ENCODE results near the gene CCDC87.
A peak's percentile ranks its signal among the peaks of the same experiment; 100 is the strongest.

Gene CCDC87

GRCh38 chr11:66579017-66579606, 13.8 kb downstream of the CCDC87 start:
- DNase-seq = peak; percentile 72

- DNase-seq = no peak
Measured at GRCh38 chr11:66570850-66571180, 22.0 kb downstream of the CCDC87 start.

DNA sequence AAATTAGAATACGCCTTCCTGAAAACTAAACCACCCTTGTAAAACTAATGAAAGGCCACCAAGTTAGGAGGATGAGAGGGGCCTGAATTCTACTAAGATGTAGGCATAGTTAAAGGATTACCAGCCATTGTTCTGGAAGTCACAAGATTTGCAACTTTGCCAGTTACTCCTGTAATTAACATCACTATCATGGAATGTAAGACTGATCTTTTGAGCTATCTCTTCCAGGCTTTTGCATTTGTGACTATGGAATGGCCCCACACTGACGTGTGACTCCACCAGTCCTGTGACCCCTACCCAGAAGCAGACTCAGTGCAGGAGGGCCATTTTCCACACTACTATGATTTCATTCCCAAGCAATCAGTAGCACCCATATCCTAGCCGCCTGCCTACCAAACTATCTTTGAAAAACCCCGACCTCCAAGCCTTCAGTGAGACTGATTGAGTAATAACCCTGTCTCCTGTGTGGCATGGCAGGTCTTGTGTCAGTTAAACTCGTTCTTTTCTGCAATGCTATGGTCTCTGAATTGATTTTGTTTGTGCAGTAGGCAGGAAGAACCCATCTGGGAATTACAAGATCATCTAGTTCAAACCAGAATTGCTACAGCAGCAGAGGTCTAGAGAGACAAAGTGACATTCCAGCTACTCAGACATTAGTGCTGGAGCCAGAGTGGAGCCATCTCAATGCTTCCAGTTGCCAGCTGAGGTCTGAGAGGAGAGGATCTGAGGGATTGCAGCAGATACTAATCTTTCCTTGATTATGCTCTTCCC, 22.6 kb downstream of the CCDC87 start:
- no peak for DNase-seq

DNA sequence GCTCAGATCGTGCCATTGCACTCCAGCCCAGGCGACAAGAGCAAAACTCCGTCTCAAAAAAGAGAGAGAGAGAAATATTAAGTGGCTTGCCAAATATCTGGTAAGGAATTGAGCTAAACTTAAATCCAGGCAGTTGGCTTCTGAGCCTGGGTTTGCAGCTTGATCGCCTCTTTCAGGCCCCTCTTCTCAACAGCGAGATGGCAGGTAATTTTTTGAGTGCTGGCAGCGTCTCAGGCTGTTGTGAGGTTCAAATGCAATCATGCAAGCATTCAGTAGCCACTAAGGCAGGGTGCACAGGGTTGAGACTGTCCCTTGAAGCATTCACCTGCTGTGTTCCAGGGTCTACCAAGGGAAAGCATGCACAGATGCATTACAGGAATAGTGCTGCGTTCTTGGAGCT, 23.8 kb downstream of the CCDC87 start:
- DNase-seq = no peak

DNA sequence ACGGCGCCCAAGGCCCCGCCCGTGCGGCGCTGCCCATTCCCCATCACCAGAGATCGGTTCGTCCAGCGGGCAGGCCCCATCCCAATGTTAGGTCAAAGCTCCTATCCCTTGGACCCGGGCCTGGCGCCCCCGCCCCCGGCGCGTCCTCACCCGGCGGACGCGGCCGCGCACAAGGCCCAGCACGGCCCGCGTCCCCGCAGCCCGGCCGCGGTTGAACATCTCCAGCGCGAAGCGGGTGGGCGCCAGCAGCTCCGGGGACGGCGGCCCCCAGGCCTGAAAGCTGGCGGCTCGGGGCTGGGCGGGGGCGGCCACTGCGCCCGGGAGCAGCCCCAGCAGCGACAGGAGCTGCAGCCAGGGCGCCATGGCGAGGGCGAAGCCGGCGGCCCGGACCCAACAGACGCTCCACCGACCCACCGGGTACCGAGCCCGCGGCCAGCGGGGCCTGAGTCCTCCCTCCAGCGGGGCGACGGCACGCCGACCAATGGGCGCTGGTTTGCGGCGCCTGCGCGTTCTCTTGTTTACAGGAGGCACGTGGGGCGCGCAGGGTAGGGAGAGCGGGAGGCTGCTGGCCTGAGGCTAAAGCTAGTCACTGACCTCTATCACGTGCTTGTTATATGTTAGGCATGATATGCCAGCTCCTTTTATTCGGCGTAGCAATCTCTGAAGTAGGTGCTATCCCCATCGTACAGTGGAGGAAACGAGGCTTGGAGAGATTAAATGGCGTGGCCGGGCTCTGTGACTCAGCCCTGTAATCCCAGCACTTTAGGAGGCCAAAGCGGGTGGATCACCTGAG, 24.5 kb downstream of the CCDC87 start, which contains the start of gene CTSF:
TSS of gene CTSF (minus strand) at position 483 of the 793 bp plus-strand sequence. CDS start at position 363, 120 bp downstream.
- peak; percentile 77 for DNase-seq

- no peak for DNase-seq
Measured at GRCh38 chr11:66567787-66568123, 25.1 kb downstream of the CCDC87 start.

GRCh38 chr11:66566221-66566620, 26.6 kb downstream of the CCDC87 start:
- no peak for DNase-seq

GRCh38 chr11:66564984-66565383, 27.9 kb downstream of the CCDC87 start:
- DNase-seq = no peak

GRCh38 chr11:66564538-66564937, 28.3 kb downstream of the CCDC87 start:
- DNase-seq = no peak

GRCh38 chr11:66563832-66564231, 29.0 kb downstream of the CCDC87 start:
- DNase-seq = no peak

DNA sequence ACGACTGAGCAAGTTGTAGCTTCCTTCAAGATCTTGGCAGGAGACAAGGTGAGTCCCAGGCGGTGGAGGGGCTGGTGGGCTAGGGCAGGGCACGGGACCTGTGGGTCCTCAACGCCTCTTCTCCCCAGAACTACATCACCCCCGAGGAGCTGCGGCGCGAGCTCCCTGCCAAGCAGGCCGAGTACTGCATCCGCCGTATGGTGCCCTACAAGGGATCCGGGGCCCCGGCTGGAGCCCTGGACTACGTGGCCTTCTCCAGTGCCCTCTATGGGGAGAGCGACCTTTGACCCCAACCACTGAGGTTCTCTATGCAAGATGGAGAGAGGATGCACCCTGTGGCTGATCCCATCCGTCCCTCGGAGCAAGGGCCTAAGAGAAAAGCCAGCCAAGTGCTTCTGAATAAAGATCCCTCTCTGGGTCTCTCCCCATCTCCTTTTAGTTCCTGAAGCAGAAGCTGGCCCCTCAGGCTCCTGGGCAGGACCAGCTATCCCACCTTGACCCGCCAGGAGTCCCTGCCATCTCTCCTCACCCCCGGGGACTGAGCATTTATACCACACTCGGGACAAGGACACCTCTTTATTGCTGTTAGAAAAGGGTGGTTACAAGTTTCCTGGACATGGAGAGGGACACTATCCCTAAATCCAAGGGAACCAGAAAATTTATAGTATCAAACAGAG, 29.8 kb downstream of the CCDC87 start:
- no peak for DNase-seq

GRCh38 chr11:66562275-66562674, 30.6 kb downstream of the CCDC87 start:
- DNase-seq = no peak

DNA sequence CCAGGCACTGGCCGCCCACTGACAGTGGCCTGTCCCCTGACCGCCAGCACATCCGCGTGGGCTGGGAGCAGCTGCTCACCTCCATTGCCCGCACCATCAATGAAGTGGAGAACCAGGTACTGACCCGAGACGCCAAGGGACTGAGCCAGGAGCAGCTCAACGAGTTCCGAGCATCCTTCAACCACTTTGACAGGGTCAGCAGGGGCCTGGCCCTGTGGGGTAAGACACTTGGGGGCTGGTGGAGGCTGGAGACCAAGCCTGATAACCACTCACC, 31.0 kb downstream of the CCDC87 start:
- DNase-seq = no peak

DNA sequence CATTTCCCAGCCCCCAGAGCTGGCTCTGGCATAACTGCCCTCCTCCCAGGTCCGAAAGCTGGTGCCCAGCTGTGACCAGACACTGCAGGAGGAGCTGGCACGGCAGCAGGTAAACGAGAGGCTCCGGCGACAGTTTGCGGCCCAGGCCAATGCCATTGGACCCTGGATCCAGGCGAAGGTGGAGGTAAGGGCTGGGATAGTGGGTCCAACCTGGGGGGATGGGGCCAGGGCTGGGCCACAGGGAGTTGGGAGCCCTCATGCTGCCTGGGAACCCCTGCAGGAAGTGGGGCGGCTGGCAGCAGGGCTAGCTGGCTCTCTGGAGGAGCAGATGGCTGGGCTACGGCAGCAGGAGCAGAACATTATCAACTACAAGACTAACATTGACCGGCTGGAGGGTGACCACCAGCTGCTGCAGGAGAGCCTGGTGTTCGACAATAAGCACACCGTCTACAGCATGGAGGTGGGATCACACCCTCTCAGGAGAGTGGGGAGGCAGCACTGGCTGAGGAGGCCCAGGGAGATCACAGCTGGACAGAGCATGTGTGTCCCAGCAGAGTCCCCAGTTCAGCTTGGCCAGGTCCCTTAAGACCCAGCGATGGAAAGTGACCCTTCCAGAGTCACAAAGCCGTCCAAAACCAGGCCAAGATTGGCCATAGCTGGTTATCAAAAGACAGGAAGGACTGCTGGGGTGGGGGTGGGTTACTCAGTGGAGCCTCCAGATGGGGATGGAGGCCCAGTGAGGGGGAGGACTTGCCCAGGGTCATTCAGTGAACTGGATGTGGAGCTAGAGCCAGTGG, 31.5 kb downstream of the CCDC87 start:
- DNase-seq = no peak

DNA sequence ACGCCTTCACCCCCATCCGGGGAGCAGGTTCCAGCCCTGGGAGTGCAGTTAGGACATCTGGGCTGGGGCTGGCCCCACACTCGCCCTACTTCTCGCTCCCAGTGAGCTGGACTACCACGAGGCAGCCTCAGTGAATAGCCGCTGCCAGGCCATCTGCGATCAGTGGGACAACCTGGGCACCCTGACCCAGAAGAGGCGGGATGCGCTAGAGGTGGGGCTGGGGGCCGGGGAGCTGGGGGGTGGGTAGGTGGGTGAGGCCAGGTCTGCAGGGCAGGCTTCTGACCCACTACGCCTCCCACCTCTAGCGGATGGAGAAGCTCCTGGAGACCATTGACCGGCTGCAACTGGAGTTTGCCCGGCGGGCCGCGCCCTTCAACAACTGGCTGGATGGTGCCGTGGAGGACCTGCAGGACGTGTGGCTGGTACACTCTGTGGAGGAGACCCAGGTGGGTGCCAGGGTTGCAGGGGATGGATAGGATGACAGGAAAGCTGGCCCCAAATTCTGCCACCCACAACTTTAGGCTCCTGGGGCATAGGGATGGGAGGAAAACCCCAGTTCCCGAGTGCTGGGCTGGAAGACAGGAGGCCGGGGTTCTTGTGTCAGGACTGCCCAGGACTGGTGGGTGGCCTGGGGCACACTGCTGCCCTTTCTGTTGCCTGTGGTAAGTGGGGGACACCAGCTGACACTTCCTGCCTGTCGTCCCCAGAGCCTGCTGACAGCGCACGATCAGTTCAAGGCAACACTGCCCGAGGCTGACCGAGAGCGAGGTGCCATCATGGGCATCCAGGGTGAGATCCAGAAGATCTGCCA, 32.8 kb downstream of the CCDC87 start:
- DNase-seq = no peak

DNA sequence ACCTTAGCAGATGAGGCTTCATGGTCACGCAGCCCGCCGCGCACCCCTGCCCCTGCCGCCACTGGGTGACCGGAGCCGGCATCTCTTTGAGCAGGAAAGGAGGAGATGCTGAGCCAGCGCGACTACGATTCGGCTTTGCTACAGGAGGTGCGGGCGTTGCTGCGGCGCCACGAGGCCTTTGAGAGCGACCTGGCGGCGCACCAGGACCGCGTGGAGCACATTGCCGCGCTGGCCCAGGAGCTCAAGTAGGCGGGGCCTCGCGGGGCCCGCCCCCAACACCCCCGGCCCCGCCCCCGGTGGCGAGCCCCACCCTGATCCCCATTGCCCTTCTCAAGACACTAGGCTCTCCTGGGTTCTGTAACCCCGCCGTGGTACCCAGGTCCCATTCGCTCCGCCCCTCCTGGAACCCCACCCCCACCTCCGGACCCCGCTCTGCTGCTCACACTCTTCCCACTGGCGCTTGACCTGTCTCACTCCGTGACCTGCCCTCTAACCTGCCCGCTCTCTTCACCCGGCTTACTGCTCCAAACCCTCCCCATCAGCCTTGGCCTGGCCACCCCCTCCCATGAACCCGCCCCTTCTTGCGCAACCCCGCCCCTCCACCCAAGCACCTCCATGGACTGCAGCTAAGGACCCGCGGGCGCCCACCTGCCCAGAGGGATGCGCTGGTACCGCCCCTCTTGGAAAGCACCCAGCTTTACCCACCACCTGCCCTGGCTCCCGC, 33.6 kb downstream of the CCDC87 start:
- DNase-seq = peak; percentile 37

DNA sequence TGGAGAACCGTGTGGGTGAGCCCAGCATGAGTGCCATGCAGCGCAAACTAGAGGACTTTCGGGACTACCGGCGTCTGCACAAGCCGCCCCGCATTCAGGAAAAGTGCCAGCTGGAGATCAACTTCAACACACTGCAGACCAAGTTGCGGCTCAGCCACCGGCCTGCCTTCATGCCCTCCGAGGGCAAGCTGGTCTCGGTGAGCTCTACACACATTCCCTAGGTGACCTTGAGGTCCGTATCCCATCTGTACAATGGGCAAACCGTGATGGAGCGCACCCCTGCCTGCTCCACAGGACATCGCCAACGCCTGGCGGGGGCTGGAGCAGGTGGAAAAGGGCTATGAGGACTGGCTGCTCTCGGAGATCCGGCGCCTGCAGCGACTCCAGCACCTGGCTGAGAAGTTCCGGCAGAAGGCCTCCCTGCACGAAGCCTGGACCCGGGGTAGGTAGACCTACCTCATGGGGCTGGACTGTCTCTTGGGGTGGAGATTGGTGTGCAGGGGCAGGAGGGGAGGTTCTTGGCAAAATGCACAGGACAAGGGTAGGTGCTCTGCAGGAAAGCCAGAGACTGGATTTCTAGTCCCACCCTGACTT, 35.0 kb downstream of the CCDC87 start:
- DNase-seq = no peak

DNA sequence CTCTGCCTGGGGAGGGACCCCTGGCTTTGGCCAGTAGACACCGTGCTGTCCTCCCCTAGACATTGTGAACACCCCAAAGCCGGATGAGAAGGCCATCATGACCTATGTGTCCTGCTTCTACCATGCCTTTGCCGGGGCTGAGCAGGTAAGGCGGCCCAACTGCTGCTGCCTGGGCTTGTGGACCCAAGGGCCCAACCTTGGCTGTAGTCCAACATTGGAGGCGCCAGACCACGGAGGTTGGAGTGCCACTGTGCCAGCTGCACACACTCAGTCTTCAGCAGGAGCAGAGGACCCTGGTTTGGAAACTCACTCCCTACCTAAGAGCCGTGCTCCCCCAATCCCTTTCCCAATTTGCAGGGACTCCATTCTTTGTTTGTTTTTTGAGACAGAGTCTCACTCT, 36.8 kb downstream of the CCDC87 start:
- DNase-seq = no peak

DNA sequence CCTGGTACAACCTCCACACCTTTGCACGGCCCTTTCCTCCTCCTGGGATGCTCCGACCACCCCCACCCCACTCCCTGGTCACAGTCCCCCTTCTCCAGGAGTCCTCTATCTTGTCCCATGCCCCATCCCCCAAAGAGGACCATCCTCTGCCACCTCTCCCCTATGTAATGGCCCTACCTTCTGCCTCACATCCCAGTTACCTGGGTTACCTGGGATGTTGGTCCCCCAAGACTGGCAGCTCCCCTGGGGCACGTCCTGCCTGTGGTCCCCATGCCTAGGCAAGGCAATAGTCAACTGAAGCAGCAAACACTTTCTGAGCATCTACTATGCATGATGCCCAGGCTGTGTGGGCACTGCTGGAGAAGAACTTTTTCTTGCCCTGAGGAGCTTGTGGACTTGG, 37.4 kb downstream of the CCDC87 start:
- no peak for DNase-seq

DNA sequence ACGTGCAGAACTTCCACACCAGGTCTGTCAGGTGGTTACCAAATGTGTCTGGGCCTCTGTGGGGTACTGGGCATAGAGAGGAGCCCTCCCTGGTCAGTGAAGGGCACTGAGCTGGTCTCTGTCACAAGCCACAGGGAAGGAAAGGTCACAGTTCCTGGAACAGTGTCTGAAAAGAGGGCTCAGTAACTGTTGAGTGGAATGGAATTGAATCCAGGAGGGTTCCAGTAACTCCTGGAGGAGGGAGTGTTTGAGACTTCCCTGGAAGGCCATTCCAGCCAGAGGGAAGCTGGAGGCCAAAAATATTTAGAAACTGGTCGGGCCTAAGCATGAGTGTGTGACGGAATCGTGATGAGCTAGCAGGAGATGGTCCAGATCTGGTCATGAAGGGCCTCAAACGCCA, 38.3 kb downstream of the CCDC87 start:
- DNase-seq = no peak

GRCh38 chr11:66550887-66551286, 42.0 kb downstream of the CCDC87 start:
- no peak for DNase-seq

All from CD4-positive, alpha-beta T cell treated with Interleukin-15 for 1 hour (primary cell).